AG04450 (cell line): ENCODE results near the gene PROKR1. TPM values are rescaled to one million over a fixed set of nuclear protein-coding genes. Genes with fewer than 3 reads are reported as not detected.

Experiments
- CTCF ChIA-PET: fragments of 300-600, 350-600 bp; formaldehyde crosslinking; extraction: SDS; loops from one replicate; lab custom pipeline; 2022; ENCODE audit warnings: antibody characterized with exemption, inconsistent platforms; lab: Charles Lee
- POLR2A ChIA-PET: fragments of 350-600 bp; formaldehyde crosslinking; extraction: SDS; loops from one replicate; lab custom pipeline; 2021; ENCODE audit warnings: antibody characterized with exemption, inconsistent platforms; lab: Yijun Ruan, JAX
- DNase-seq: peaks from one replicate; pipeline ENCODE4 v3.0.0-alpha.2; 2011; ENCODE audit warnings: low read depth, low spot score
- H3K27ac ChIP-seq: one replicate; pipeline ENCODE4 v1.5.1; 2012; ENCODE audit warnings: low read depth, low read length, control low read depth
- H3K27me3 ChIP-seq: one replicate; pipeline ENCODE4 v1.6.0; 2012; ENCODE audit warnings: low read length; ENCODE audit not compliant: control insufficient read depth, insufficient read depth
- H3K4me3 ChIP-seq: 2 replicates; pipeline ENCODE4 v1.5.1; 2011; ENCODE audit warnings: mild to moderate bottlenecking, low read depth, low read length, control low read depth
- H3K9me3 ChIP-seq: 2 replicates; pipeline ENCODE4 v1.5.1; 2012; ENCODE audit warnings: low read length; ENCODE audit not compliant: control insufficient read depth, insufficient read depth
- polyA plus RNA-seq: library from polyadenylated mRNA; depleted of rRNA; stranded (reverse); fragments of >200 nt; gene quantifications from 2 replicates; pipeline ENCODE4 v1.2.3, GENCODE V29; 2011; rRNA removed
- TF ChIP-seq, protein P1 (sequence below): IDR thresholded peaks from 2 replicates; pipeline ENCODE4 v1.5.1; 2011; ENCODE audit warnings: low read depth, low read length, control low read depth, inconsistent platforms

The PROKR1 gene
- polyA plus RNA-seq, 1 experiment = not detected

DNA sequence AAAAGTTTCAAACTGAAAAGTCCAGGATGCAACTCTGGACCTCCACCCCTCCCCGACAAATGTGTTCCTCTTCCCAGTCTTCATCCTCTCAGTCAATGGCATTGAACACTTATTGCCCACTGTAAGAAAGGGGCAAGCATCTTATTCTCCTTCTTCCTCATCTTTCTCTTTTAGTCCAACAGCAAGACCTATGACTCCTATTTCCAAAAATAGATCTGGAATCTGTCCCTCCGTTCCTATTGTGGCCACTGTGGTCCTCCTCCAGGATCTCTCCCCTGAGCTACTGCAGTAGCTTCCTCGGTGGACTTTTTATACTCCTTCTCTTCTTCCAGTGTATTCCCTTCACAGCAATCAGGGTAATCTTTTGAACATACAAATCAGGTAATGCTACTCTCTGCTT is 63.3 kb downstream of the PROKR1 start:
- DNase-seq = no peak
- ChIA-PET CTCF (interaction anchor here (0.6 to 5.5 kb wide), 2 partner anchors 219 to 243 kb away, joined by 3 to 154 read pairs; no protein-coding TSS in a partner anchor), POLR2A (no interaction called here)
- H3K27ac ChIP-seq = no peak overlapping the region
- no peaks in the 10 kb centered on the region for H3K9me3 ChIP-seq
- TF ChIP-seq, protein P1, sequence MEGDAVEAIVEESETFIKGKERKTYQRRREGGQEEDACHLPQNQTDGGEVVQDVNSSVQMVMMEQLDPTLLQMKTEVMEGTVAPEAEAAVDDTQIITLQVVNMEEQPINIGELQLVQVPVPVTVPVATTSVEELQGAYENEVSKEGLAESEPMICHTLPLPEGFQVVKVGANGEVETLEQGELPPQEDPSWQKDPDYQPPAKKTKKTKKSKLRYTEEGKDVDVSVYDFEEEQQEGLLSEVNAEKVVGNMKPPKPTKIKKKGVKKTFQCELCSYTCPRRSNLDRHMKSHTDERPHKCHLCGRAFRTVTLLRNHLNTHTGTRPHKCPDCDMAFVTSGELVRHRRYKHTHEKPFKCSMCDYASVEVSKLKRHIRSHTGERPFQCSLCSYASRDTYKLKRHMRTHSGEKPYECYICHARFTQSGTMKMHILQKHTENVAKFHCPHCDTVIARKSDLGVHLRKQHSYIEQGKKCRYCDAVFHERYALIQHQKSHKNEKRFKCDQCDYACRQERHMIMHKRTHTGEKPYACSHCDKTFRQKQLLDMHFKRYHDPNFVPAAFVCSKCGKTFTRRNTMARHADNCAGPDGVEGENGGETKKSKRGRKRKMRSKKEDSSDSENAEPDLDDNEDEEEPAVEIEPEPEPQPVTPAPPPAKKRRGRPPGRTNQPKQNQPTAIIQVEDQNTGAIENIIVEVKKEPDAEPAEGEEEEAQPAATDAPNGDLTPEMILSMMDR = no peak
- H3K4me3 ChIP-seq = no peak overlapping the region
- H3K27me3 ChIP-seq = peaks cover 6% of the 10 kb centered on the region

Other genes starting within 250 kb of the PROKR1 start
- gene FBXO48, start 176.3 kb upstream of the PROKR1 start, polyA plus RNA-seq = 0.66 and 0.89 TPM in 2 replicates
- 2.5 and 3.6 TPM in 2 replicates for gene APLF, start 176.0 kb upstream of the PROKR1 start, polyA plus RNA-seq
- gene ARHGAP25, start 91.2 kb downstream of the PROKR1 start, polyA plus RNA-seq = 0.38 and 0.55 TPM in 2 replicates
- not detected in 2 replicates for gene BMP10, start 227.8 kb downstream of the PROKR1 start, polyA plus RNA-seq